PC-3 (cell line): ENCODE results near the gene KNDC1. TPM values are rescaled to one million over a fixed set of nuclear protein-coding genes. Genes with fewer than 3 reads are reported as not detected.

Source experiments
- ATAC-seq: fragments of 200-7000 bp; cut with Tn5 transposase; 2 replicates; pipeline ENCODE4 v1.9.1; 2020; ENCODE audit warnings: mild to moderate bottlenecking, moderate library complexity
- BruUV-seq: library from RNA; stranded (reverse); fragments of 400-500 nt; replicated peaks from 2 replicates; lab custom pipeline; 2021; lab: Mats Ljungman, UMichigan
- CTCF ChIA-PET: fragments of 300-600 bp; sonication (Branson Sonifier 250); formaldehyde crosslinking; loops from one replicate; lab custom pipeline; 2022; ENCODE audit warnings: antibody characterized with exemption; lab: Charles Lee
- POLR2A ChIA-PET: fragments of 300-600 bp; sonication (Branson Sonifier 250); formaldehyde crosslinking; loops from one replicate; lab custom pipeline; 2022; ENCODE audit warnings: antibody characterized with exemption; ENCODE audit not compliant: unreplicated experiment; lab: Charles Lee
- DNase-seq: peaks from one replicate; pipeline ENCODE4 v3.0.0-alpha.2; 2015
- H2AFZ ChIP-seq: fragments of 300-600 bp; sonication (generic); 2 replicates; pipeline ENCODE4 v1.6.0; 2016; ENCODE audit warnings: antibody characterized with exemption, low read length
- H3F3A ChIP-seq: fragments of 300-600 bp; sonication (generic); one replicate; pipeline ENCODE4 v1.6.0; 2017; ENCODE audit warnings: antibody characterized with exemption, low read length, control low read depth, mild to moderate bottlenecking; ENCODE audit not compliant: unreplicated experiment
- H3K27ac ChIP-seq: fragments of 300-600 bp; sonication (generic); 2 replicates; pipeline ENCODE4 v1.5.1; 2016; ENCODE audit warnings: mild to moderate bottlenecking, low read length
- H3K27me3 ChIP-seq: fragments of 300-600 bp; sonication (generic); 2 replicates; pipeline ENCODE4 v1.6.1; 2016; ENCODE audit warnings: low read length, mixed read lengths
- H3K36me3 ChIP-seq: fragments of 300-600 bp; sonication (generic); 2 replicates; pipeline ENCODE4 v1.6.1; 2016; ENCODE audit warnings: low read depth, mixed run types, low read length, mixed read lengths
- H3K4me1 ChIP-seq: fragments of 300-600 bp; sonication (generic); 2 replicates; pipeline ENCODE4 v1.5.1; 2016; ENCODE audit warnings: low read length; ENCODE audit not compliant: insufficient read depth
- H3K4me2 ChIP-seq: fragments of 300-600 bp; sonication (generic); 2 replicates; pipeline ENCODE4 v1.6.0; 2016; ENCODE audit warnings: low read length
- H3K4me3 ChIP-seq: fragments of 300-600 bp; sonication (generic); 2 replicates; pipeline ENCODE4 v1.5.1; 2016; ENCODE audit warnings: mild to moderate bottlenecking, low read length, mixed read lengths
- H3K79me2 ChIP-seq: fragments of 300-600 bp; sonication (generic); 2 replicates; pipeline ENCODE4 v1.6.1; 2017; ENCODE audit warnings: low read length, mixed read lengths
- H3K9ac ChIP-seq: fragments of 300-600 bp; sonication (generic); 2 replicates; pipeline ENCODE4 v1.6.0; 2016; ENCODE audit warnings: mild to moderate bottlenecking, low read length
- H3K9me2 ChIP-seq: fragments of 300-600 bp; sonication (generic); replicated peaks from 2 replicates; pipeline ENCODE4 v1.6.1; 2016; ENCODE audit warnings: mixed run types, low read length, mixed read lengths
- H3K9me3 ChIP-seq: fragments of 300-600 bp; sonication (generic); 2 replicates; pipeline ENCODE4 v1.6.1; 2016; ENCODE audit warnings: low read length, mixed read lengths
- H4K20me1 ChIP-seq: fragments of 300-600 bp; sonication (generic); 2 replicates; pipeline ENCODE4 v1.6.1; 2016; ENCODE audit warnings: low read length, mixed read lengths
- CTCF ChIP-seq: fragments of 300-600 bp; sonication (generic); conservative IDR thresholded peaks from 2 replicates; pipeline ENCODE4 v1.5.1; 2017; ENCODE audit warnings: antibody characterized with exemption, low read depth, mild to moderate bottlenecking, low read length
- EZH2 ChIP-seq: fragments of 300-600 bp; sonication (generic); IDR thresholded peaks from one replicate; pipeline ENCODE4 v1.6.1; 2017; ENCODE audit warnings: antibody characterized with exemption, mild to moderate bottlenecking, low read length; ENCODE audit not compliant: unreplicated experiment
- EZH2phosphoT487 ChIP-seq: fragments of 300-600 bp; sonication (generic); IDR thresholded peaks from 2 replicates; pipeline ENCODE4 v1.6.1; 2018; ENCODE audit warnings: mild to moderate bottlenecking, antibody characterized with exemption, low read length, borderline replicate concordance
- intact Hi-C: fragments of 100-400 bp; cut with micrococcal nuclease; formaldehyde crosslinking; loops from 2 replicates; pipeline ENCODE4 v1.9.0; 2023
- total RNA-seq: library from RNA; depleted of rRNA; stranded (reverse); fragments of >200 nt; gene quantifications from 2 replicates; pipeline ENCODE4 v1.2.3, GENCODE V29; 2014

The KNDC1 gene
- total RNA-seq, 1 experiment from 2014 or later = not detected

GRCh38 chr10:133198621-133199487 lies 38.8 kb downstream of the KNDC1 start:
- H3F3A ChIP-seq = no peaks in the 10 kb centered on the region
- ATAC-seq (no peak), DNase-seq (no peak)
- H3K4me2 ChIP-seq = no peak overlapping the region
- TF ChIP-seq EZH2phosphoT487 = no peak
- no peak for TF ChIP-seq CTCF
- no peak for TF ChIP-seq EZH2
- no peak overlapping the region for H3K4me3 ChIP-seq
- no peaks in the 10 kb centered on the region for H3K9me3 ChIP-seq
- H4K20me1 ChIP-seq = no peaks in the 10 kb centered on the region
- H3K27ac ChIP-seq = no peak overlapping the region
- H3K36me3 ChIP-seq = no peaks in the 10 kb centered on the region
- no peak overlapping the region for H2AFZ ChIP-seq
- POLR2A ChIA-PET = no interaction called here
- CTCF ChIA-PET = no interaction called here
- peaks cover 34% of the 10 kb centered on the region for H3K27me3 ChIP-seq
- BruUV-seq = no TSS peak
- H3K79me2 ChIP-seq = no peaks in the 10 kb centered on the region
- intact Hi-C loops = no loop called here
- no peaks in the 10 kb centered on the region for H3K4me1 ChIP-seq
- no peak overlapping the region for H3K9ac ChIP-seq
- no peaks in the 10 kb centered on the region for H3K9me2 ChIP-seq

GRCh38 chr10:133199488-133199885 lies 39.5 kb downstream of the KNDC1 start:
- Histone ChIP-seq H3F3A (no peaks in the 10 kb centered on the region), H3K4me3 (no peak overlapping the region), H3K27ac (no peak overlapping the region), H3K9me2 (no peaks in the 10 kb centered on the region), H3K79me2 (no peaks in the 10 kb centered on the region), H3K36me3 (no peaks in the 10 kb centered on the region), H3K4me1 (no peaks in the 10 kb centered on the region), H2AFZ (no peak overlapping the region), H3K9me3 (no peaks in the 10 kb centered on the region), H3K4me2 (no peak overlapping the region), H3K27me3 (peaks cover 29% of the 10 kb centered on the region), H4K20me1 (no peaks in the 10 kb centered on the region), H3K9ac (no peak overlapping the region)
- intact Hi-C loops = no loop called here
- no peak for DNase-seq
- ChIA-PET POLR2A (no interaction called here), CTCF (no interaction called here)
- no peak for ATAC-seq
- TF ChIP-seq CTCF = no peak
- no peak for TF ChIP-seq EZH2phosphoT487
- no peak for TF ChIP-seq EZH2
- BruUV-seq = no TSS peak

GRCh38 chr10:133199992-133200611 lies 40.1 kb downstream of the KNDC1 start:
- Histone ChIP-seq H2AFZ (no peak overlapping the region), H3K4me1 (no peaks in the 10 kb centered on the region), H3K27me3 (peaks cover 28% of the 10 kb centered on the region), H3F3A (no peaks in the 10 kb centered on the region), H3K79me2 (no peaks in the 10 kb centered on the region), H3K4me2 (no peak overlapping the region), H3K9ac (no peak overlapping the region), H3K36me3 (no peaks in the 10 kb centered on the region), H3K9me2 (no peaks in the 10 kb centered on the region), H3K4me3 (no peak overlapping the region), H4K20me1 (no peaks in the 10 kb centered on the region), H3K9me3 (no peaks in the 10 kb centered on the region), H3K27ac (no peak overlapping the region)
- ATAC-seq (no peak), DNase-seq (no peak)
- no TSS peak for BruUV-seq
- TF ChIP-seq CTCF (no peak), EZH2 (no peak), EZH2phosphoT487 (no peak)
- CTCF ChIA-PET = no interaction called here
- POLR2A ChIA-PET = no interaction called here
- intact Hi-C loops = no loop called here
